K562 (cell line): ENCODE data around the gene PNMT. TPM values are rescaled to one million over a fixed set of nuclear protein-coding genes. Genes with fewer than 3 reads are reported as not detected.

ENCODE experiments used
- CBFA2T3 ChIP-seq: fragments of 450-650 bp; IDR thresholded peaks from 2 replicates; pipeline ENCODE4 v1.6.1; 2017
- EHMT2 ChIP-seq: fragments of 450-650 bp; IDR thresholded peaks from 2 replicates; pipeline ENCODE4 v1.6.1; 2018; ENCODE audit warnings: antibody characterized with exemption
- ESRRA ChIP-seq: fragments of 450-650 bp; IDR thresholded peaks from 2 replicates; pipeline ENCODE4 v1.6.1; 2014; ENCODE audit warnings: low read depth, mild to moderate bottlenecking, moderate library complexity, borderline replicate concordance
- ESRRB ChIP-seq: fragments of 250-450 bp; sonication (Bioruptor Pico); IDR thresholded peaks from 2 replicates; pipeline ENCODE4 v1.5.0; 2020; ENCODE audit warnings: mild to moderate bottlenecking, moderate library complexity, borderline replicate concordance
- EWSR1 ChIP-seq: fragments of 450-650 bp; IDR thresholded peaks from 2 replicates; pipeline ENCODE4 v1.6.1; 2018; ENCODE audit warnings: borderline replicate concordance, mild to moderate bottlenecking, low read depth, moderate library complexity; ENCODE audit not compliant: partially characterized antibody
- MAZ ChIP-seq, 2 experiments: fragments of 450-650 bp in 1 of 2; sonication (generic) in 1 of 2; formaldehyde crosslinking; IDR thresholded peaks in 1 of 2; conservative IDR thresholded peaks in 1 of 2; 2 replicates each; pipeline versions ENCODE4 v1.4.0 to v1.5.0; 2020; ENCODE audit warnings: mild to moderate bottlenecking in 1 of 2, missing genetic modification reagents in 1 of 2
- NEUROD1 ChIP-seq: fragments of 150-350 bp; IDR thresholded peaks from 2 replicates; pipeline ENCODE4 v1.6.1; 2014; ENCODE audit warnings: borderline replicate concordance, low read length, low read depth; ENCODE audit not compliant: partially characterized antibody
- PREB ChIP-seq: sonication (generic); formaldehyde crosslinking; IDR thresholded peaks from 2 replicates; pipeline ENCODE4 v1.8.1; 2023; ENCODE audit warnings: mild to moderate bottlenecking, missing genetic modification reagents
- PRMT5 ChIP-seq: sonication (generic); formaldehyde crosslinking; IDR thresholded peaks from 2 replicates; pipeline ENCODE4 v1.5.0; 2020; ENCODE audit warnings: missing genetic modification reagents
- RNF219 ChIP-seq: fragments of 250-450 bp; sonication (Bioruptor Pico); IDR thresholded peaks from 2 replicates; pipeline ENCODE4 v1.5.0; 2022; ENCODE audit warnings: mild to moderate bottlenecking
- SRSF7 ChIP-seq: fragments of 200-400 bp; formaldehyde crosslinking; optimal IDR thresholded peaks from 2 replicates; pipeline ENCODE3; 2017; ENCODE audit warnings: mild to moderate bottlenecking, low read depth, low read length
- TRIM25 ChIP-seq: fragments of 450-650 bp; IDR thresholded peaks from 2 replicates; pipeline ENCODE4 v1.7.0; 2016; ENCODE audit warnings: borderline replicate concordance
- ZNF407 ChIP-seq: fragments of 450-650 bp; IDR thresholded peaks from 2 replicates; pipeline ENCODE4 v1.6.1; 2016; ENCODE audit warnings: low read depth
- ZNF507 ChIP-seq: conservative IDR thresholded peaks from 2 replicates; pipeline ENCODE4 v1.6.1; 2017; ENCODE audit warnings: missing genetic modification characterization, missing compliant biosample characterization
- polyA plus RNA-seq, 8 experiments: library from polyadenylated mRNA; depleted of rRNA in 4 of 8; stranded (reverse) in 5 of 8; unstranded in 3 of 8; fragments of >200 nt; fragmentation: Nextera tagmentation in 2 of 8; fragmentation: Illumina TruSeq in 1 of 8; extraction: Ambion mirVana in 2 of 8; extraction: Trizol in 1 of 8; gene quantifications; 2 replicates each; pipeline versions ENCODE4 v1.2.1 to v1.2.3, GENCODE V29; 2011 to 2014; ENCODE audit warnings: inconsistent platforms in 1 of 8, missing spikeins in 1 of 8
- total RNA-seq, 7 experiments: library from RNA; depleted of rRNA in 6 of 7; stranded (reverse); fragments of >200 nt in 6 of 7; fragmentation: Illumina TruSeq in 2 of 7; extraction: Trizol in 2 of 7; gene quantifications; 2 replicates each; pipeline versions ENCODE4 v1.2.1 to v1.2.3, GENCODE V29; 2011 to 2021; ENCODE audit warnings: low replicate concordance in 1 of 7

The PNMT gene
- total and polyA plus RNA-seq, 9 of the 15 experiments (the other 6 are each of a cell fraction or from before 2014, with no cell fraction given): 0.55 to 18.1 (median 5.8) TPM

GRCh38 chr17:39667262-39667944, 850 bp upstream of the PNMT start (continued):
- TF ChIP-seq ZNF407: no peak
- 0 out of 2 replicates have a peak, but pooled peaks have one; percentile 25 for TF ChIP-seq TRIM25
- TF ChIP-seq ESRRA: peak; percentile 51; the same call in 1 of the 2 replicates
- no peak for TF ChIP-seq PRMT5 (CRISPR knock-in tag)
- no peak for TF ChIP-seq EWSR1
- peak; percentile 79 for TF ChIP-seq NEUROD1
- peak; percentile 68 to 94 for TF ChIP-seq MAZ (CRISPR knock-in tag; conservative IDR thresholded peaks at IDR 0.05 in 1 of 2, IDR thresholded peaks at IDR 0.05 in 1 of 2)
- no peak for TF ChIP-seq ESRRB (CRISPR knock-in tag)
- no peak for TF ChIP-seq PREB (CRISPR knock-in tag)
- TF ChIP-seq ZNF507: no peak
- peak; percentile 82 for TF ChIP-seq CBFA2T3
- no peak for TF ChIP-seq EHMT2
- TF ChIP-seq RNF219 (CRISPR knock-in tag): no peak
- TF ChIP-seq SRSF7: no peak
